ENCODE results near the gene ECEL1.

Gene ECEL1

GRCh38 chr2:232521959-232522622, 34.5 kb upstream of the ECEL1 start:
- DNase-seq: no peak

GRCh38 chr2:232521098-232521497, 33.5 kb upstream of the ECEL1 start:
- no peak for DNase-seq

- no peak for DNase-seq
Measured at GRCh38 chr2:232520489-232520888, 32.9 kb upstream of the ECEL1 start.

- no peak for DNase-seq
Measured at GRCh38 chr2:232519581-232520438, 32.2 kb upstream of the ECEL1 start, which contains the start of gene PRSS56. Gene PRSS56 (plus strand): TSS chr2:232520388. CDS start chr2:232520599, 211 bp downstream.

- DNase-seq: no peak
Measured at GRCh38 chr2:232518844-232519243, 31.2 kb upstream of the ECEL1 start.

- no peak for DNase-seq
Measured at GRCh38 chr2:232516551-232516950, 28.9 kb upstream of the ECEL1 start.

- no peak for DNase-seq
Measured at GRCh38 chr2:232515639-232516038, 28.0 kb upstream of the ECEL1 start.

- no peak for DNase-seq
Measured at GRCh38 chr2:232513353-232513752, 25.7 kb upstream of the ECEL1 start.

GRCh38 chr2:232512602-232513001, 25.0 kb upstream of the ECEL1 start:
- no peak for DNase-seq

- no peak for DNase-seq
Measured at GRCh38 chr2:232511336-232511890, 23.8 kb upstream of the ECEL1 start.

GRCh38 chr2:232508251-232508650, 20.6 kb upstream of the ECEL1 start:
- DNase-seq: no peak

GRCh38 chr2:232506709-232507108, 19.1 kb upstream of the ECEL1 start:
- no peak for DNase-seq

- DNase-seq: no peak
Measured at GRCh38 chr2:232505856-232506255, 18.2 kb upstream of the ECEL1 start.

- DNase-seq: peak; percentile 40
Measured at GRCh38 chr2:232504438-232504837, 16.8 kb upstream of the ECEL1 start.

GRCh38 chr2:232503809-232504323, 16.2 kb upstream of the ECEL1 start:
- DNase-seq: no peak

- DNase-seq: no peak
Measured at GRCh38 chr2:232502911-232503808, 15.5 kb upstream of the ECEL1 start.

GRCh38 chr2:232502511-232502910, 14.9 kb upstream of the ECEL1 start:
- DNase-seq: no peak

GRCh38 chr2:232501794-232502390, 14.3 kb upstream of the ECEL1 start:
- DNase-seq: no peak

- no peak for DNase-seq
Measured at GRCh38 chr2:232501331-232501771, 13.7 kb upstream of the ECEL1 start.

- DNase-seq: no peak
Measured at GRCh38 chr2:232498452-232498851, 10.8 kb upstream of the ECEL1 start.

GRCh38 chr2:232497348-232497747, 9.7 kb upstream of the ECEL1 start:
- DNase-seq: no peak

Data from NCI-H2029 (cell line).